K562 (cell line): Measurements from ENCODE around the gene ACP4. TPM values are rescaled to one million over a fixed set of nuclear protein-coding genes. Genes with fewer than 3 reads are reported as not detected.

Source experiments
- ATAC-seq: fragments of 200-7000 bp; cut with Tn5 transposase; 3 replicates; pipeline ENCODE4 v1.9.1; 2020; ENCODE audit warnings: moderate library complexity
- BruUV-seq: library from RNA; stranded (reverse); fragments of 400-500 nt; replicated peaks from 2 replicates; lab custom pipeline; 2021; lab: Mats Ljungman, UMichigan
- CTCF ChIA-PET: fragments of 300-600 bp; formaldehyde crosslinking; extraction: SDS; loops from one replicate; lab custom pipeline; 2021; ENCODE audit warnings: low intra/inter-chr PET ratio; lab: Yijun Ruan, JAX
- POLR2A ChIA-PET: fragments of 300-600, 350-650 bp; sonication (Branson Sonifier 250); formaldehyde crosslinking; extraction: SDS; loops from one replicate; lab custom pipeline; 2021; ENCODE audit warnings: antibody characterized with exemption, inconsistent platforms; lab: Yijun Ruan, JAX
- DNase-seq, 4 experiments: peaks; one replicate each; pipeline versions ENCODE4 v3.0.0 to v3.0.0-alpha.2; 2011 to 2018; ENCODE audit warnings: low spot score in 3 of 4, mixed read lengths in 3 of 4; ENCODE audit errors: extremely low read depth in 1 of 4
- FAIRE-seq: peaks from 2 replicates; lab custom pipeline; 2011; peaks lifted over from hg19 to GRCh38; lab: Jason Lieb, UNC
- H2AFZ ChIP-seq: 2 replicates; pipeline ENCODE4 v1.6.0; 2011; ENCODE audit warnings: low read depth, low read length, control low read depth, inconsistent platforms
- H3K27ac ChIP-seq: fragments of 200-600 bp; 3 replicates; pipeline ENCODE4 v1.8.0; 2011; ENCODE audit warnings: low read depth, mild to moderate bottlenecking, control low read depth, inconsistent platforms, low read length, moderate library complexity, mixed read lengths; ENCODE audit errors: extremely low read depth
- H3K27me3 ChIP-seq, 2 experiments: fragments of 300-600 bp in 1 of 2; 2 replicates in 1 of 2; 3 replicates in 1 of 2; pipeline versions ENCODE4 v1.6.0 to v1.8.0; 2011; ENCODE audit warnings: inconsistent platforms in 2 of 2, low read length in 2 of 2, mild to moderate bottlenecking in 1 of 2, mixed read lengths in 1 of 2, moderate library complexity in 1 of 2; ENCODE audit not compliant: control insufficient read depth in 2 of 2, insufficient read depth in 2 of 2
- H3K36me3 ChIP-seq: fragments of 300-600 bp; 3 replicates; pipeline ENCODE4 v1.8.0; 2011; ENCODE audit warnings: mild to moderate bottlenecking, low read length, inconsistent platforms; ENCODE audit not compliant: control insufficient read depth, insufficient read depth
- H3K4me1 ChIP-seq, 2 experiments: fragments of 200-600 bp in 1 of 2; replicated peaks in 1 of 2; 2 replicates in 1 of 2; 3 replicates in 1 of 2; pipeline versions ENCODE4 v1.5.1 to v1.8.0; 2011; ENCODE audit warnings: inconsistent platforms in 2 of 2, low read length in 2 of 2, mild to moderate bottlenecking in 1 of 2, mixed read lengths in 1 of 2, moderate library complexity in 1 of 2; ENCODE audit not compliant: control insufficient read depth in 2 of 2, insufficient read depth in 2 of 2
- H3K4me2 ChIP-seq: 2 replicates; pipeline ENCODE4 v1.6.1; 2011; ENCODE audit warnings: low read length, control low read depth, inconsistent platforms, mixed read lengths; ENCODE audit not compliant: insufficient read depth
- H3K4me3 ChIP-seq: fragments of 200-600 bp; sonication (generic), shearing (Covaris generic); 2 replicates; pipeline ENCODE4 v1.5.1; 2016; ENCODE audit warnings: control low read depth, inconsistent platforms
- H3K79me2 ChIP-seq: fragments of 200-600 bp; 3 replicates; pipeline ENCODE4 v1.8.0; 2011; ENCODE audit warnings: low read length, inconsistent platforms; ENCODE audit not compliant: control insufficient read depth, insufficient read depth
- H3K9ac ChIP-seq, 2 experiments: 2 replicates each; pipeline versions ENCODE4 v1.6.0 to v1.6.1; 2011; ENCODE audit warnings: low read depth in 2 of 2, low read length in 2 of 2, control low read depth in 1 of 2, inconsistent platforms in 1 of 2, mild to moderate bottlenecking in 1 of 2, mixed read lengths in 1 of 2; ENCODE audit not compliant: insufficient read depth in 1 of 2
- H3K9me1 ChIP-seq: one replicate; pipeline ENCODE4 v1.6.0; 2011; ENCODE audit warnings: inconsistent platforms, mild to moderate bottlenecking, low read length, moderate library complexity; ENCODE audit not compliant: control insufficient read depth, insufficient read depth
- H3K9me3 ChIP-seq: replicated peaks from 2 replicates; pipeline ENCODE4 v1.5.1; 2011; ENCODE audit warnings: low read depth, low read length, inconsistent platforms; ENCODE audit not compliant: control insufficient read depth, insufficient read depth
- H4K20me1 ChIP-seq: replicated peaks from 2 replicates; pipeline ENCODE4 v1.6.1; 2011; ENCODE audit warnings: low read length, inconsistent platforms, mixed read lengths; ENCODE audit not compliant: control insufficient read depth, insufficient read depth
- ARID4B ChIP-seq: sonication (generic); formaldehyde crosslinking; IDR thresholded peaks from 2 replicates; pipeline ENCODE4 v1.8.0; 2022; ENCODE audit warnings: mild to moderate bottlenecking, missing genetic modification reagents
- CCNT2 ChIP-seq: IDR thresholded peaks from 2 replicates; pipeline ENCODE4 v1.6.1; 2011; ENCODE audit warnings: borderline replicate concordance, low read depth, mild to moderate bottlenecking, moderate library complexity, mixed read lengths, low read length; ENCODE audit not compliant: insufficient read length; ENCODE audit errors: extremely low read depth
- CEBPG ChIP-seq, 3 experiments: fragments of 200-800 bp in 1 of 3; sonication (Bioruptor generic) in 1 of 3; sonication (generic) in 1 of 3; formaldehyde crosslinking in 1 of 3; IDR thresholded peaks in 2 of 3; conservative IDR thresholded peaks in 1 of 3; 2 replicates each; pipeline versions ENCODE4 v1.6.1 to v1.8.0; 2016 to 2022; ENCODE audit warnings: missing compliant biosample characterization in 2 of 3, missing genetic modification characterization in 2 of 3, mild to moderate bottlenecking in 1 of 3, missing genetic modification reagents in 1 of 3
- ELF2 ChIP-seq: fragments of 250-450 bp; sonication (Bioruptor Pico); IDR thresholded peaks from 2 replicates; pipeline ENCODE4 v1.5.0; 2021; ENCODE audit warnings: mild to moderate bottlenecking
- FOSL1 ChIP-seq: fragments of 200-800 bp; sonication (Bioruptor generic); conservative IDR thresholded peaks from 2 replicates; pipeline ENCODE4 v1.6.1; 2016; ENCODE audit warnings: missing genetic modification characterization, missing compliant biosample characterization
- KDM1A ChIP-seq, 2 experiments: fragments of 450-650 bp; IDR thresholded peaks; 2 replicates each; pipeline ENCODE4 v1.6.1; 2016; ENCODE audit warnings: mild to moderate bottlenecking in 2 of 2
- MEIS2 ChIP-seq: fragments of 450-650 bp; IDR thresholded peaks from 2 replicates; pipeline ENCODE4 v1.6.1; 2014; ENCODE audit warnings: mild to moderate bottlenecking; ENCODE audit not compliant: partially characterized antibody
- NR2C1 ChIP-seq, 2 experiments: fragments of 450-650 bp; IDR thresholded peaks; 2 replicates each; pipeline ENCODE4 v1.6.1; 2017; ENCODE audit warnings: mild to moderate bottlenecking in 2 of 2, antibody characterized with exemption in 1 of 2, inconsistent platforms in 1 of 2, missing compliant biosample characterization in 1 of 2, missing genetic modification characterization in 1 of 2
- PCBP2 ChIP-seq: fragments of 200-400 bp; formaldehyde crosslinking; IDR thresholded peaks from 2 replicates; pipeline ENCODE4 v1.6.1; 2018; ENCODE audit warnings: low read length, low read depth, mild to moderate bottlenecking, moderate library complexity; ENCODE audit not compliant: poor library complexity, severe bottlenecking
- TAF9B ChIP-seq: fragments of 450-650 bp; IDR thresholded peaks from 2 replicates; pipeline ENCODE4 v1.6.1; 2018; ENCODE audit warnings: mild to moderate bottlenecking; ENCODE audit not compliant: partially characterized antibody
- TOE1 ChIP-seq, 2 experiments: fragments of 450-650 bp in 1 of 2; sonication (generic) in 1 of 2; formaldehyde crosslinking in 1 of 2; IDR thresholded peaks; 2 replicates each; pipeline versions ENCODE4 v1.7.1 to v1.8.0; 2016 to 2022; ENCODE audit warnings: borderline replicate concordance in 2 of 2, mild to moderate bottlenecking in 2 of 2, antibody characterized with exemption in 1 of 2, inconsistent platforms in 1 of 2, low read depth in 1 of 2, missing genetic modification reagents in 1 of 2, moderate library complexity in 1 of 2
- TSC22D4 ChIP-seq: fragments of 450-650 bp; IDR thresholded peaks from 2 replicates; pipeline ENCODE4 v1.6.1; 2016; ENCODE audit warnings: missing genetic modification characterization, missing biosample characterization, control low read depth
- WGBS: fragments of 100-300 bp; shearing (Covaris generic); methylation state at CpG from one replicate; pipeline ENCODE4 v1.1.6; 2016; ENCODE audit warnings: low coverage, mixed read lengths; ENCODE audit not compliant: insufficient coverage; ENCODE audit errors: missing lambda C conversion rate; 5-methylcytosine and 5-hydroxymethylcytosine counted together
- in situ Hi-C: fragments of 300-500 bp; cut with MboI; formaldehyde crosslinking; loops from 4 replicates; pipeline ENCODE4 v1.15.0; 2018; ENCODE audit warnings: inconsistent platforms, mixed read lengths
- intact Hi-C: fragments of 100-400 bp; cut with micrococcal nuclease; formaldehyde crosslinking; loops from 2 replicates; pipeline ENCODE4 v1.14.2; 2022
- polyA plus RNA-seq, 8 experiments: library from polyadenylated mRNA; depleted of rRNA in 4 of 8; stranded (reverse) in 5 of 8; unstranded in 3 of 8; fragments of >200 nt; fragmentation: Nextera tagmentation in 2 of 8; fragmentation: Illumina TruSeq in 1 of 8; extraction: Ambion mirVana in 2 of 8; extraction: Trizol in 1 of 8; gene quantifications; 2 replicates each; pipeline versions ENCODE4 v1.2.1 to v1.2.3, GENCODE V29; 2011 to 2014; ENCODE audit warnings: inconsistent platforms in 1 of 8, missing spikeins in 1 of 8
- total RNA-seq, 7 experiments: library from RNA; depleted of rRNA in 6 of 7; stranded (reverse); fragments of >200 nt in 6 of 7; fragmentation: Illumina TruSeq in 2 of 7; extraction: Trizol in 2 of 7; gene quantifications; 2 replicates each; pipeline versions ENCODE4 v1.2.1 to v1.2.3, GENCODE V29; 2011 to 2021; ENCODE audit warnings: low replicate concordance in 1 of 7

The ACP4 gene
- total and polyA plus RNA-seq, 9 of the 15 experiments (the other 6 are each of a cell fraction or from before 2014, with no cell fraction given): not detected

- TF ChIP-seq TAF9B (no peak), CCNT2 (no peak), TOE1 (IDR thresholded peaks at IDR 0.05; ENCODE audit: borderline replicate concordance) (no peak), TOE1 (CRISPR knock-in tag; IDR thresholded peaks at IDR 0.05; ENCODE audit: borderline replicate concordance, low read depth) (no peak)
Measured at GRCh38 chr19:50785329-50785728, 4.9 kb upstream of the ACP4 start (continued).

GRCh38 chr19:50790922-50791467, 780 bp downstream of the ACP4 start:
- DNase-seq (no peak), FAIRE-seq (no peak), ATAC-seq (no peak)
- BruUV-seq: no TSS peak
- H3K4me3 ChIP-seq: no peak overlapping the region
- no peak overlapping the region for H2AFZ ChIP-seq
- CTCF ChIA-PET: no interaction called here
- H3K4me1 ChIP-seq: peaks cover 7 to 33% of the 10 kb centered on the region in 2 experiments; a peak in 4 of 5 replicates
- no peak overlapping the region for H3K27ac ChIP-seq
- H3K79me2 ChIP-seq: no peaks in the 10 kb centered on the region
- peaks cover 11% of the 10 kb centered on the region for H4K20me1 ChIP-seq
- H3K9me1 ChIP-seq: peaks cover 8% of the 10 kb centered on the region
- H3K9me3 ChIP-seq: no peaks in the 10 kb centered on the region
- no peak overlapping the region for H3K9ac ChIP-seq
- no peak overlapping the region for H3K4me2 ChIP-seq
- POLR2A ChIA-PET: interaction anchor here (0.6 to 1.6 kb wide), 5 partner anchors 10 to 93 kb away, joined by 3 to 9 read pairs (median 3); no protein-coding TSS in a partner anchor
- in situ Hi-C loops: loop anchor here (5.0 kb wide), 2 partner anchors 81 to 126 kb away; partner anchors contain the start of gene KLK2
- intact Hi-C loops: no loop called here
- H3K36me3 ChIP-seq: peaks cover 9% of the 10 kb centered on the region; the same call in 2 of the 3 replicates
- no peaks in the 10 kb centered on the region for H3K27me3 ChIP-seq
- WGBS: 70% methylated on average over 6 of the region's 6 CpGs
- peak; percentile 98 for TF ChIP-seq NR2C1 (IDR thresholded peaks at IDR 0.05)
- TF ChIP-seq NR2C1 (tag; IDR thresholded peaks at IDR 0.05): peak; percentile 99
- peak; percentile 40; the same call in 1 of the 2 replicates for TF ChIP-seq ARID4B (CRISPR knock-in tag)
- TF ChIP-seq CEBPG (CRISPR knock-in tag; IDR thresholded peaks at IDR 0.05): peak; percentile 18; the same call in 1 of the 2 replicates
- no peak for TF ChIP-seq CEBPG (tag; conservative IDR thresholded peaks at IDR 0.05 in 1 of 2, IDR thresholded peaks at IDR 0.05 in 1 of 2)
- TF ChIP-seq PCBP2: no peak
- TF ChIP-seq TSC22D4: no peak
- no peak for TF ChIP-seq ELF2 (CRISPR knock-in tag)
- TF ChIP-seq MEIS2: no peak
- no peak for TF ChIP-seq FOSL1 (tag)
- TF ChIP-seq KDM1A (IDR thresholded peaks at IDR 0.05): peak; percentile 82 to 91; a peak in 3 of 4 replicates
